DND-41 (cell line): ENCODE data around the gene ENAM.

Experiments used
- EZH2 ChIP-seq: IDR thresholded peaks from 3 replicates; pipeline ENCODE4 v1.6.1; 2012; ENCODE audit warnings: borderline replicate concordance, low read depth, mild to moderate bottlenecking, moderate library complexity, low read length, inconsistent platforms; ENCODE audit not compliant: severe bottlenecking
- TF ChIP-seq, protein P1 (sequence below): IDR thresholded peaks from 2 replicates; pipeline ENCODE4 v1.5.1; 2012; ENCODE audit warnings: borderline replicate concordance, low read length, moderate library complexity, mild to moderate bottlenecking; ENCODE audit not compliant: poor library complexity, severe bottlenecking; ENCODE audit errors: extremely low read depth

DNA sequence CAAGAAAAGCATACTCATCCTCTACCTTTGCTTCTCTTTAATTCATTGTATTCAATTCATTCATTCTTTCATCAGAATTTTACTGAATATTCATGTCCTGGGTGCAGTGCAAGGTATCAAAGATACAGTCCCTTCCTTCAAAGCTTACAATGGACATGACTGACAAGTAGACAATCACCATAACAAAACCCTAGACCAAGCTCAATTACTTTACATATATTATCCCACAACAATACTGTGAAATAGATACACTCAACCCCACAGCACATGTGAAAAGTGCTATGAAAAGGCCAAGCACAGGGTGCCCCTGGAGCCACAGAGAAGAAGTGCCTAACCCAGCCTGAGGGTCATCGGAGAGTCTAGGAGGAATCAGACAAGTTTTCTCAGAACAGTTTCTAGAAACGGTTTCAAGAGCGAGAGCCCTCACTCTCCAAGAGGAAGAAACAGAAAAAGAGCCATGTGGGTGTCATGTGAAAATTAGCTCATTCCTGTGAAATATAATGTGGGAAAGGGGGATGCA, 21.1 kb upstream of the ENAM start:
- TF ChIP-seq EZH2 = no peak
- TF ChIP-seq, protein P1, sequence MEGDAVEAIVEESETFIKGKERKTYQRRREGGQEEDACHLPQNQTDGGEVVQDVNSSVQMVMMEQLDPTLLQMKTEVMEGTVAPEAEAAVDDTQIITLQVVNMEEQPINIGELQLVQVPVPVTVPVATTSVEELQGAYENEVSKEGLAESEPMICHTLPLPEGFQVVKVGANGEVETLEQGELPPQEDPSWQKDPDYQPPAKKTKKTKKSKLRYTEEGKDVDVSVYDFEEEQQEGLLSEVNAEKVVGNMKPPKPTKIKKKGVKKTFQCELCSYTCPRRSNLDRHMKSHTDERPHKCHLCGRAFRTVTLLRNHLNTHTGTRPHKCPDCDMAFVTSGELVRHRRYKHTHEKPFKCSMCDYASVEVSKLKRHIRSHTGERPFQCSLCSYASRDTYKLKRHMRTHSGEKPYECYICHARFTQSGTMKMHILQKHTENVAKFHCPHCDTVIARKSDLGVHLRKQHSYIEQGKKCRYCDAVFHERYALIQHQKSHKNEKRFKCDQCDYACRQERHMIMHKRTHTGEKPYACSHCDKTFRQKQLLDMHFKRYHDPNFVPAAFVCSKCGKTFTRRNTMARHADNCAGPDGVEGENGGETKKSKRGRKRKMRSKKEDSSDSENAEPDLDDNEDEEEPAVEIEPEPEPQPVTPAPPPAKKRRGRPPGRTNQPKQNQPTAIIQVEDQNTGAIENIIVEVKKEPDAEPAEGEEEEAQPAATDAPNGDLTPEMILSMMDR = no peak
